Measurements from ENCODE around the gene GLS.
"Not testable (repeated sequence)": the region's sequence is repeated elsewhere in the genome, so short reads cannot be mapped to it uniquely, and the experiment has no call there.

Gene GLS

GRCh38 chr2:190935054-190935453 is 54.4 kb downstream of the GLS start:
- FAIRE-seq = no peak

GRCh38 chr2:190938771-190939335 is 58.2 kb downstream of the GLS start:
- peak; percentile 77 for FAIRE-seq

GRCh38 chr2:190940454-190940853 is 59.8 kb downstream of the GLS start:
- FAIRE-seq = peak; percentile 5

- FAIRE-seq = no peak
These were observed 61.0 kb downstream of the GLS start for GRCh38 chr2:190941571-190941970.

GRCh38 chr2:190942697-190943096 is 62.1 kb downstream of the GLS start:
- no peak for FAIRE-seq

GRCh38 chr2:190943706-190944105 is 63.1 kb downstream of the GLS start:
- no peak for FAIRE-seq

GRCh38 chr2:190947141-190947540 is 66.5 kb downstream of the GLS start:
- FAIRE-seq = peak; percentile 73

- no peak for FAIRE-seq
These were observed 67.2 kb downstream of the GLS start for GRCh38 chr2:190947711-190948251.

- FAIRE-seq = no peak
These were observed 68.0 kb downstream of the GLS start for GRCh38 chr2:190948671-190949070.

GRCh38 chr2:190950566-190950991 is 70.0 kb downstream of the GLS start:
- no peak for FAIRE-seq

GRCh38 chr2:190953257-190953656 is 72.6 kb downstream of the GLS start:
- FAIRE-seq = no peak

- no peak for FAIRE-seq
These were observed 79.5 kb downstream of the GLS start for GRCh38 chr2:190959911-190960788.

GRCh38 chr2:190961117-190961516 is 80.5 kb downstream of the GLS start:
- not testable (repeated sequence) for FAIRE-seq

- no peak for FAIRE-seq
These were observed 81.4 kb downstream of the GLS start for GRCh38 chr2:190961918-190962487.

GRCh38 chr2:190963088-190963487 is 82.5 kb downstream of the GLS start:
- peak; percentile 13 for FAIRE-seq

GRCh38 chr2:190964170-190964795 is 83.7 kb downstream of the GLS start:
- FAIRE-seq = peak; percentile 38

GRCh38 chr2:190965580-190966222 is 85.1 kb downstream of the GLS start:
- FAIRE-seq = no peak

- FAIRE-seq = peak; percentile 45
These were observed 87.9 kb downstream of the GLS start for GRCh38 chr2:190968522-190968921.

GRCh38 chr2:190970160-190970559 is 89.5 kb downstream of the GLS start:
- no peak for FAIRE-seq

GRCh38 chr2:190970873-190971506 is 90.4 kb downstream of the GLS start:
- FAIRE-seq = no peak

- FAIRE-seq = no peak
These were observed 91.6 kb downstream of the GLS start for GRCh38 chr2:190972213-190972612.

GRCh38 chr2:190972846-190973245 is 92.2 kb downstream of the GLS start:
- no peak for FAIRE-seq

Measured in islet of Langerhans (tissue), 1 donor.